ENCODE results near the gene WDR81.

Gene WDR81

DNA sequence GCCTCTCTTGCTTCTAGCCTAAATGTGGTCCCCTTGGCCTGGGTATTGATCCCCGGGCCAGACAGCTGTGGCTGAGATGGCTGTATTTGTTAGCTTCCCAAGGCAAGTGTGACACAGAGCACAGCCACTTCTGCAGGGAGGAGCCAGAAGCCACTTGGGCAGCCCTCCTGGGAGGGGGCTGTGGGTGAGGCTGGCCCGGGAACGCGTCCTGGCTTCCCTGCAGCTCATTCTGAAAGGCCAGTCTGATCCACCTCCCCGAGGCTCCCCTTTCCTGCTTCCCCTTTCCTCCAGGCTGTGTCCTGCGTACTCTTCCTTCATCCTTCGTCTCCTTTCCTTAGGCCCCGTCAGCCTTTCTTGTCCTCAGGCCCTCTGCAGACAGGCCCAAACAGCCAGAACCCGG lies 26.1 kb downstream of the WDR81 start:
- H3K27ac ChIP-seq: no peak overlapping the region

DNA sequence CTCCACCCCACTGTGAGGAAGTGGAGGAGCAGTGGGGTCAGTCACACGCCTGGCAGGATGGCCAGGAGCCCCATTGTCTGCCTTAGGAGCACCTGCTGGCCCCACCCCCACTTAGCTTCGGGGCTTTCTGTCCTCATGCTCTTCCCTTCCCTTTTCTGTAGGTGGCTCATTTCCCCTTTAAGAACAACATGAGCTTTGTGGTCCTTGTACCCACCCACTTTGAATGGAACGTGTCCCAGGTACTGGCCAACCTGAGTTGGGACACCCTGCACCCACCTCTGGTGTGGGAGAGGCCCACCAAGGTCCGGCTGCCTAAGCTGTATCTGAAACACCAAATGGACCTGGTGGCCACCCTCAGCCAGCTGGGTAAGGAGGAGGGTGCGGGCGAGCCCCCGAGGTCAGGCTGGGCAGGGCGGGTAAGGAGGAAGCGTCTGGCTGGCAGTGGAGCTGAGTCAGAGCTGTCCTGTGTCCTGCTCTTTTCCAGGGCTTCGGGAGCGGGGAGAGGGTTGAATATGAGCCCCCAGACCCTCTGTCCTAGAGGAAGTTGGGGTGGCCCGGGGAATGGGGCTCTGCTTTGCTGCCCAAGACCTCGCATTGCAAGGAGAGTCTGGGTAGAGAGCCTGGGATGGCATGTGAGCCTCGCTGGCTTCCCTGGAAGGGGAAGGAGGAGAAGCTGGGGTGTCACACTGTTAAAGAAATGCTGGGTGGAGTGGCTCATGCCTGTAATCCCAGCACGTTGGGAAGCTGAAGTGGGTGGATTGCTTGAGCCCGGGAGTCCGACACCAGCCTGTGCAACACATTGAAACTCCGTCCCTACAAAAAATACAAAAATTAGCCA lies 28.1 kb downstream of the WDR81 start:
- Histone ChIP-seq H3K36me3 (ENCODE audit: insufficient read depth) (no peaks in the 10 kb centered on the region), H3K27ac (no peak overlapping the region), H3K27me3 (ENCODE audit: insufficient read depth, low read depth) (no peaks in the 10 kb centered on the region), H3K4me2 (no peak overlapping the region), H3K4me3 (IDR thresholded peaks at IDR 0.05; ENCODE audit: insufficient read depth, low read depth, low read length) (no peak overlapping the region), H2AFZ (ENCODE audit: low read depth) (no peak overlapping the region), H4K20me1 (ENCODE audit: insufficient read depth) (no peaks in the 10 kb centered on the region), H3K4me1 (ENCODE audit: low read depth, poor library complexity, severe bottlenecking) (no peaks in the 10 kb centered on the region), H3K79me2 (ENCODE audit: insufficient read depth, low read depth) (no peaks in the 10 kb centered on the region), H3K9ac (no peak overlapping the region)
- TF ChIP-seq, protein P1, sequence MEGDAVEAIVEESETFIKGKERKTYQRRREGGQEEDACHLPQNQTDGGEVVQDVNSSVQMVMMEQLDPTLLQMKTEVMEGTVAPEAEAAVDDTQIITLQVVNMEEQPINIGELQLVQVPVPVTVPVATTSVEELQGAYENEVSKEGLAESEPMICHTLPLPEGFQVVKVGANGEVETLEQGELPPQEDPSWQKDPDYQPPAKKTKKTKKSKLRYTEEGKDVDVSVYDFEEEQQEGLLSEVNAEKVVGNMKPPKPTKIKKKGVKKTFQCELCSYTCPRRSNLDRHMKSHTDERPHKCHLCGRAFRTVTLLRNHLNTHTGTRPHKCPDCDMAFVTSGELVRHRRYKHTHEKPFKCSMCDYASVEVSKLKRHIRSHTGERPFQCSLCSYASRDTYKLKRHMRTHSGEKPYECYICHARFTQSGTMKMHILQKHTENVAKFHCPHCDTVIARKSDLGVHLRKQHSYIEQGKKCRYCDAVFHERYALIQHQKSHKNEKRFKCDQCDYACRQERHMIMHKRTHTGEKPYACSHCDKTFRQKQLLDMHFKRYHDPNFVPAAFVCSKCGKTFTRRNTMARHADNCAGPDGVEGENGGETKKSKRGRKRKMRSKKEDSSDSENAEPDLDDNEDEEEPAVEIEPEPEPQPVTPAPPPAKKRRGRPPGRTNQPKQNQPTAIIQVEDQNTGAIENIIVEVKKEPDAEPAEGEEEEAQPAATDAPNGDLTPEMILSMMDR (conservative IDR thresholded peaks at IDR 0.05; ENCODE audit: low read depth, low read length): no peak

More for the DNA sequence above, 26.1 kb downstream of the WDR81 start:
- Histone ChIP-seq H3K27me3 (ENCODE audit: insufficient read depth, low read depth) (no peaks in the 10 kb centered on the region), H2AFZ (ENCODE audit: low read depth) (no peak overlapping the region), H3K79me2 (ENCODE audit: insufficient read depth, low read depth) (no peaks in the 10 kb centered on the region), H3K4me1 (ENCODE audit: low read depth, poor library complexity, severe bottlenecking) (no peaks in the 10 kb centered on the region), H3K4me3 (IDR thresholded peaks at IDR 0.05; ENCODE audit: insufficient read depth, low read depth, low read length) (no peak overlapping the region), H4K20me1 (ENCODE audit: insufficient read depth) (no peaks in the 10 kb centered on the region), H3K9ac (no peak overlapping the region), H3K36me3 (ENCODE audit: insufficient read depth) (no peaks in the 10 kb centered on the region), H3K4me2 (no peak overlapping the region)
- TF ChIP-seq, protein P1 (conservative IDR thresholded peaks at IDR 0.05; ENCODE audit: low read depth, low read length): no peak

DNA sequence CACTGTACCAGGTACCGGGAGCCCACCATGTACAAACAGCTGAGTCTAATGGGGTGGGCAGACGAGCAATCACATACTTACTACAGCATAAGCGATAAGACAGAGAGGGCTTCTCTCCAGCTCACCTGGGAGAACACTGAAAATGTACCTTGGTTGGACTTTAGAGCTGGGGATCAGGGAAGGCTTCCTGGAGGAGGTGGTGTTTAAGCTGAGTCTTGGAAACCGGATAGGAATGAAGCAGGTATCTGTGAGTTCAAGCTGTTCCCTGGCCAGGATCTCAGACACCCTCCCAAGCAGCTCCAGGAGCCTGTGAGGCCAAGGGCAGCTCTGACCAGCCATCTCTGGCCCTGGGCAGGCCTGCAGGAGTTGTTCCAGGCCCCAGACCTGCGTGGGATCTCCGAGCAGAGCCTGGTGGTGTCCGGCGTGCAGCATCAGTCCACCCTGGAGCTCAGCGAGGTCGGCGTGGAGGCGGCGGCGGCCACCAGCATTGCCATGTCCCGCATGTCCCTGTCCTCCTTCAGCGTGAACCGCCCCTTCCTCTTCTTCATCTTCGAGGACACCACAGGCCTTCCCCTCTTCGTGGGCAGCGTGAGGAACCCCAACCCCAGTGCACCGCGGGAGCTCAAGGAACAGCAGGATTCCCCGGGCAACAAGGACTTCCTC lies 29.4 kb downstream of the WDR81 start:
- H3K9ac ChIP-seq: no peak overlapping the region
- no peak overlapping the region for H2AFZ ChIP-seq (ENCODE audit: low read depth)
- H3K27ac ChIP-seq: no peak overlapping the region
- no peaks in the 10 kb centered on the region for H3K27me3 ChIP-seq (ENCODE audit: insufficient read depth, low read depth)
- no peak overlapping the region for H3K4me3 ChIP-seq (IDR thresholded peaks at IDR 0.05; ENCODE audit: insufficient read depth, low read depth, low read length)
- TF ChIP-seq, protein P1 (conservative IDR thresholded peaks at IDR 0.05; ENCODE audit: low read depth, low read length): no peak
- H3K4me1 ChIP-seq (ENCODE audit: low read depth, poor library complexity, severe bottlenecking): no peaks in the 10 kb centered on the region
- no peaks in the 10 kb centered on the region for H4K20me1 ChIP-seq (ENCODE audit: insufficient read depth)
- H3K4me2 ChIP-seq: no peak overlapping the region
- no peaks in the 10 kb centered on the region for H3K79me2 ChIP-seq (ENCODE audit: insufficient read depth, low read depth)
- no peaks in the 10 kb centered on the region for H3K36me3 ChIP-seq (ENCODE audit: insufficient read depth)

DNA sequence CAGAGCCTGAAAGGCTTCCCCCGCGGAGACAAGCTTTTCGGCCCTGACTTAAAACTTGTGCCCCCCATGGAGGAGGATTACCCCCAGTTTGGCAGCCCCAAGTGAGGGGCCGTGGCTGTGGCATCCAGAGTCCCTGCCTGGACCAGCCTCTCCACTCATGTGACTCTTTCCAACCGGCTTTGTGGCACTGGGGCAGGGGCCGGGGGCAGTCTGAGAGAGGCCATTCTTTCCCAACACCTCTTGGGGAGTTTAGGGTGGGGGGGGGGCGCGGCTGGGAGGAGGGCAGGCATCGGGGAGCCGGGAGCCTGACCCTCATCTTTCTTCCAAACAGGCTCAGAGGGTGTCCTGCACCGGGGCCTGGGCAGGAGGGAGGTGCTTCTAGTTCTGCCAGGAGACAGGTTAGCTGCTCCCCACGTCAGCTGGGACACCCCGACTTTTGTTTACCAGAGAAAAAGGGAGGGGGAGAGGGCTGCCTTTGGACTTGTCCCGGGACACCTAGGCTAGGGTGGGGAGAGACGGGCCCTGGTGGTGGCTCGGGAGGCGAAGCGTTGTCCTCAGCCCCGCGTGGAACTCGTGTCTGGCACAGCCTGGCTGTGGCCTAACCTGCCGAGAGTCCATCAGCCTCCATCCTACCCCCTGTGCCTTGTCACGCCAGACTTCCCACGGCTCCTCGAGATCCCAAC lies 30.1 kb downstream of the WDR81 start:
- Histone ChIP-seq H3K4me2 (no peak overlapping the region), H3K9ac (no peak overlapping the region), H3K27me3 (ENCODE audit: insufficient read depth, low read depth) (no peaks in the 10 kb centered on the region), H3K79me2 (ENCODE audit: insufficient read depth, low read depth) (no peaks in the 10 kb centered on the region), H4K20me1 (ENCODE audit: insufficient read depth) (no peaks in the 10 kb centered on the region), H3K27ac (no peak overlapping the region), H3K36me3 (ENCODE audit: insufficient read depth) (no peaks in the 10 kb centered on the region), H3K4me1 (ENCODE audit: low read depth, poor library complexity, severe bottlenecking) (no peaks in the 10 kb centered on the region), H3K4me3 (IDR thresholded peaks at IDR 0.05; ENCODE audit: insufficient read depth, low read depth, low read length) (no peak overlapping the region), H2AFZ (ENCODE audit: low read depth) (no peak overlapping the region)
- TF ChIP-seq, protein P1 (conservative IDR thresholded peaks at IDR 0.05; ENCODE audit: low read depth, low read length): no peak
